T follicular helper cell (primary cell): ENCODE results near the gene ATG4C.

ENCODE experiments used
- DNase-seq: peaks from one replicate; pipeline ENCODE4 v3.0.0-alpha.2; 2020; ENCODE audit warnings: low read depth

The ATG4C gene

DNA sequence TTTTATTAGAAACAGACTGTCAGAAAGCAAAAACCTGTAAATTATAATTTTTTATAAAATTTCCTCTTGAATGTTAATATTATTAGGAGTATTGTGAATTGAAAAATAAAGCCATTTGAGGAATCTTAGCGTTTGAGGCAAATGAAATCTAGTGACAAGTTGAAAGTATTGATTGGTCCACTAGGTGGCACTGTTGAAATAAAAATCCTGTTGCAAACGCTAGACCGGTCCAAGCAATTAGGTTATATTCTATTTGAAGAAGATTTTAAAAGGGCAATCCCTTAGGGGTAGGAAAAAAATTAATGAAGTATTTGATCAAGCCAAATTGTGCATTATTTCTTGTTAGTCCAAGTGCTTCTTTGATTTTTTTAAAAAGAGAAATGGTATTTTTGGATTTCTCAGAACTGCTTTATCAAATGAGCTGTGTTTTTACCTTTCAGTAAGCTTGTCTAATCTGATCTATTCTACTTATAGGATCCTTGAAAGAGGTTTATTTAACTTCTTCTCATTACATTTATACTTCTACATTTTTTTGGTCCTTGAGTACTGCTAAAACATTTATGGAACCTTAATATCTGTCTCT is 57.7 kb downstream of the ATG4C start:
- no peak for DNase-seq

GRCh38 chr1:62844030-62844429 is 60.1 kb downstream of the ATG4C start:
- no peak for DNase-seq

DNA sequence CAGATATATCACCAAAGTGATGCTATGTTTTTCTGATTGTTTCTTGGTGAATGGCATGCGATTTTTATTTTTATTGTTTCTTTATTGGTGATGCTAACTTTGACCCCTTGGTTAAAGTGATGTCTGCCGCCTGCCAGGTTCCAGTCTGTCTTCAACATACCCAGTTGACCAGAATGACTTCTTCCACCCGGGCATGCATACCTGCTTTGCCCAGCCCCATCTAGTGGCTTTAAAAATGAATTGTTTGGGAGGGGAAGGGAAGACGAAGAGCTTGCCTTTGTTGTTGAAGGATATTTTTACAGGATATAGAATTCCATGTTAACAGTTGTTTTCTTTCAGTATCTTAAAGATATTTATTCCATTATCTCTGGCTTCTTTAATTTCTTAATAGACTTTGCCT is 65.1 kb downstream of the ATG4C start:
- DNase-seq: no peak

DNA sequence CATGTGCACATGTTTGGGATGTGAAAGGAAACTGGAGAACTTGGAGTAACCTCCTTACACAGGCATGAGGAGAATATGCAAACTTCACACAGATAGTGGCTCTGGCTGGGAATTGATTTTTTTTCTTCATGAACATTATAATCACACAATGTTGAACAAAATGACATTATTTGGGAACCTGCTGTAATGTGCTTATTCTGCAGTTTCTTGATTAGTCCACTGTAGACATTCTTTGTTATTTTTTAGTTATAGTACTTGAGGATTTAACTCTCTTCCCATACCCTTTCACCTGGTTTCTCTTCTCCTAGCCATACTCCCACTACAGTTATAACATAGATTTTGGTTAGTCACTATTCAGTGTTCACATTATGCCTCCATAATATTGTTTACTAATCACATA is 68.3 kb downstream of the ATG4C start:
- DNase-seq: no peak

- DNase-seq: no peak
Observed at GRCh38 chr1:62856960-62857359, 73.0 kb downstream of the ATG4C start.

DNA sequence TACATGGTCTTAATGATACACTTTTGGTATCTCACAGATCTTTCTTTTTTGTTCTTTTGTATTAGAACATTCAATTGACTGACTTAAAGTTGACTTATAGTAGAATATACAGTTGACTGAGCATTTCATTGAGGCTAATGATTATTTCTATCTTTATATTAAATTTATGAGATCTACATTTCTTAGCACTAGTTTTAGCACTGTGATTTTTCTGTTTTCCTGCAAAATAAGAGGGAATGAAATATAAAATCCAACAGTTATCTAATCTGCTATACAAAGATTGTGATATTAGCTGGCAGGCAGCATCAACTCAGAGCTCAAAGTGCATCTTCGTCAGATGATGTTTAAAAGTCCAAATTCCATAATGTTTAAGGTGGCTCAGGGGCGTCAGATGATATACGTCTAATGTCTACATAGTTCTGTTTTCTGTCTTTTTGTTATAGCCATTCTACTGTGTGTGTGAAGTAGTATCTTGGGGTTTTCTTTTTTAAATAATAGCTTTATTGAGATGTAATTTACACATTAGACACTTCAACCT is 85.4 kb downstream of the ATG4C start:
- DNase-seq: no peak

DNA sequence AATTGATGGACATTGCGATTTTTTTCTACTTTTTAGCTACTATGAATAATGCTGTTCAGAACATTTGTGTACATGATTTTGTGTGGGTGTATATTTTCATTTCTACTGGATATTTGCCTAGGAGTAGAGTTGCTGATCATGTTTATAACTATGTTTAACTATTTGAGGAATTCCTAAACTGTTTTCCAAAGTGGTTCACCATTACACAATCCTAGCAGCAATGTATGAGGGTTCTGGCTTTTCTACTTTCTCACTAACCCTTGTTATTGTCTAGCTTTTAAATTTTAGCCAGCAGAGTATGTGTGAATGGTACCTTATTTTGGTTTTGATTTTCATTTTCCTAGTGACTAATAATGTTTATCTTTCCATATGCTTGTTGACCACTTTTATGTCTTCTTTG is 86.2 kb downstream of the ATG4C start:
- DNase-seq: no peak

- DNase-seq: no peak
Observed at GRCh38 chr1:62875676-62876075, 91.7 kb downstream of the ATG4C start.

GRCh38 chr1:62876535-62876934 is 92.6 kb downstream of the ATG4C start:
- no peak for DNase-seq

DNA sequence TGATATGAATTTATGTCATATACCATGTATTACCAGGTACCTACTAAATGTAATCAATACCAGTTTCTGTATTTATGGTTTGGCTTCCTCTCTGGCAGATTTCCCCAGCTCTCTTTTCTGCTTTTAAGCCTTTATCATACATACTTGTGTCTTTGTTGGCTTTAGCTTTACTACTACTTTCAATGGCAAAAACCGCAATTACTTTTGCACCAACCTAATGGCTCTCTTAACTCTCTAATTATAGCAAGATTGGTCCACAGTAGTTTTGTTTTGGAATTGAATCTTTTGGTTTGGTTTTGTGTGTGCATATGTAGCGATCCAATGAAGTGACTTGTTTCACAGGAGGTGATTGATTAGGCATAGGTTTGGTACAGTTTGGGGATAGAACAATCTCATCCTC is 93.6 kb downstream of the ATG4C start:
- no peak for DNase-seq

- DNase-seq: no peak
Observed at GRCh38 chr1:62879962-62880361, 96.0 kb downstream of the ATG4C start.

DNA sequence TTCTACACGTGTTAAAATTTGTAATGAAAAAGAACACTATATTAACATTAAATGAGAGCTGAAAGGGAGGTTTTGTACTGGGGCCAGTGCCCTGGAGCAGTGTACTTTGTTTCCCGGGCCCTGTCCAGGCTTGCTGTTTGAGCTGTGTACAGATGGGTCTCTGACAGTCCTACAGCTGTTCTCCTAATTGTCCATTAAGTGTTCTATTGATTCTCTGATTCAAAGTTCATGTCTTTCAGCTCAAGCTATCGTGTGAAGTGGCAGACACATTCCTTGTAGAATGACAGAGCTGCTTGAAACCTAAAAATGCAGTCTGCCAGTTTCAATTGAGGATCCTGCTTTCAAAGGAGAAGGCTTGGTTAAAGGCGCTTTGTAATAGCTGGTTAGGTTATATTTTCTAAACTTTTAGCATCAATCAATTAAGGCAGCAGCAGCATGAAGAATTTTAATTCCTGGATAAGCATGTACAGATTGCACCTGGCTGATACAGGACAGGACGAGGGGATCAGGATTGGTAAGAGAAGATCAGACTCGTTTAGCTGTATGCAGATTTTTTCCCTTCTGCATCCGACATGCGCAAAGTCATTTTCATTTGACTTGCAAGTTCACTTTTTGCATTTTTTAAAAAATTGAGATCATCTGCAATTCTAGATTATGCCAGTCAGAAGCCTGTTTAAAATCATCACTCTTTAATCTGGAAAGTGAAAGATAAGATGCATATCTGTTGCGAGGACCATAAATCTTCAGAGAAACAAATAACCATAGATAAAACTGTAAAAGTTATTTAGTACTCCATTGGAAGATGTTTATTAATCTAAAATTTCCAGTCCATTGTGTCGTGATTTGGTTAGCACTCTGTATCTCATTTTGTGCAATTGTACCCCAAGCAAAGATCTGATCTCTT is 98.5 kb downstream of the ATG4C start:
- no peak for DNase-seq

DNA sequence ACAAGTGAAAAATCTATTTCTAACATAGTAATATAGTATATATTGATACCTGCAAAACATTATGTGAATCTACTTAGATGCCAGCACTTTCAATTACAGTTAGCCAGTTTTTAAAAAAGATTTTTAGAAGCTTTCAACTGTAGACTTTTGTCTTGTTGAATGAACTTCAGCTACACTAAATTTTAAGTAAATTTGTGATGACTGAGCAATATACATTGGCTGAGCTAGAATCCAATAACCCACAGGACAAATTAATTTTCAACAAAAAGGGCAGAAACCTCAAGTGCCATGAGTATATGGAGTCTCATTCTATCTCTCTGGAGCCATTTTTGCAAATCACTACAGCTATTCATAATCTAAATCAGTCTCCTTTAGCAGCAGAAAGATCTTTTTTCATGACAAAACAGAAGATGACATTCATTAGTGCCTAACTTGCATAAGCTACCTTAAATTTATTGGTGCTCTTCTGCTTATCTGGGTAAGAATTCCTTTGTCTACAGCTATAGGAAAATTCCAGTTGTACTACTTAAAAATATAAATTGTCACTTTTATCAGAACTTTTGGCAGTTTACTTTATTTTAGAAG is 100.3 kb downstream of the ATG4C start:
- no peak for DNase-seq

DNA sequence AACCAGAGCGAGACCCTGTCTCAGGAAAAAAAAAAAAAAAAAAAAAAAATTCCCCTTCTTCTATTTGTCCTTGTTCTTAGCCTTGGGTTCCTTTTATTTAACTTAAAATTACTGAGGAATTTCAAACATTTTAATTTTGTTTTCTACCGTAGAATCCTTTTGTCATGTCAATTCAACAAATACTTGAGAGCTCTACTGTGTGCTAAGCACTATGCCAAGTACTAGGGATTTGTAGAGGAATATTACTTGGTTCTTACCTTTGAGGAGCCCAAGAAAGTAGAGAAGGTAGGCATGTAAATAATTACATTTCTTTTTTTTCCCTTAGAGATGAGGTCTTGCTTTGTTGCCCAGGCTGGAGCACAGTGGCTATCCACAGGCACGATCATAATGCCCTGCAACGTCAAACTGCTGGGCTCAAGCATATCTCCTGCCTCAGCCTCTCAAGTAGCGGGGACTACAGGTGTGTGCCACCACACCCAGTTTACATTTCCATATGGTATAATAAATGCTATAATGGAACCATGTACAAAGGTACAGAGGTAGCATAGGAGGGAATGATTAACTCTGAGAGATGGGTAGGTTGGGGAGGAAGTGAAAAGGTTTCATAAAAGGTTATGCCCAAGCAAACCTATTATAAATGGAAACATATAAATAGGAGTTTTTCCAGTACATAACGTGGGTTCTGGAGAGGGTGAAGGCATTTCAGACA is 104.0 kb downstream of the ATG4C start:
- no peak for DNase-seq

- DNase-seq: no peak
Observed at GRCh38 chr1:62891956-62892562, 108.1 kb downstream of the ATG4C start.

DNA sequence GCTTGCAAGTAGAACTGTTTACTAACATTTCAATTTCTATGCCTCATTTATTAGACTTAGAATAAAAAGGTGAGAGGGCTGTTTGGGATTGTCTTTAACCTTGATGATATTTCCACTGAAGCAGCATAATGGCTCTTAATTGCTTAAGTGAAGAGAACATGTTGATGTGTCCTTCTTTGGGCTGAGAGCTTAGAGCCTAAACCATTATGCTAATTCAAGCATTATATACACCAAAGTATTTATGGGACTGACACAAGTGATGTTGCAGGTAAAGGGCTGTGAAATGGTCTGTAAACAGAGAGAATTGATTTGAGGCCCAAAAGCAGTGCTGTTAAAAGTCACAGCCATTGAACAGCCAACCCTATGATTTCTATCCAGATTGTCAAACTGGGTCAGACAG is 113.9 kb downstream of the ATG4C start:
- DNase-seq: no peak

GRCh38 chr1:62900566-62900965 is 116.6 kb downstream of the ATG4C start:
- DNase-seq: no peak

- no peak for DNase-seq
Observed at GRCh38 chr1:62901650-62902049, 117.7 kb downstream of the ATG4C start.

DNA sequence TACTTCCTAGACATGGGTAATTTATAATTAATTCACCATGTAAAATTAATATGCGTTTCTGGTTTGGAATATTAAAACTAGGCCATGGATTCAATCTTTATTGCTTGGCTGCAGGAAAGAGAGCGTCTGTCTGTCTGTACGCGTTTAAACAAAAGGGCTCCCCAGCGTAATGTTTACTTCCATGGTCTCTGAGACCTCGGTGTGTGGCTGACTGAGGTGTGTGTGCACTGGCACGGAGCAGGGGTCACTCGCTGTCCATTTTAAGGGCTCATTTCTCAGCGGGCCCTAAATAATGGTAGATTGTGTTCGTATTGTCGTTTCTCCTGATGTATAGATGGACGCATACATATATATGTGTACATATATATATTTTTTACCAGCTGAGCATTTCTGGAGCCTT is 119.6 kb downstream of the ATG4C start:
- DNase-seq: no peak

DNA sequence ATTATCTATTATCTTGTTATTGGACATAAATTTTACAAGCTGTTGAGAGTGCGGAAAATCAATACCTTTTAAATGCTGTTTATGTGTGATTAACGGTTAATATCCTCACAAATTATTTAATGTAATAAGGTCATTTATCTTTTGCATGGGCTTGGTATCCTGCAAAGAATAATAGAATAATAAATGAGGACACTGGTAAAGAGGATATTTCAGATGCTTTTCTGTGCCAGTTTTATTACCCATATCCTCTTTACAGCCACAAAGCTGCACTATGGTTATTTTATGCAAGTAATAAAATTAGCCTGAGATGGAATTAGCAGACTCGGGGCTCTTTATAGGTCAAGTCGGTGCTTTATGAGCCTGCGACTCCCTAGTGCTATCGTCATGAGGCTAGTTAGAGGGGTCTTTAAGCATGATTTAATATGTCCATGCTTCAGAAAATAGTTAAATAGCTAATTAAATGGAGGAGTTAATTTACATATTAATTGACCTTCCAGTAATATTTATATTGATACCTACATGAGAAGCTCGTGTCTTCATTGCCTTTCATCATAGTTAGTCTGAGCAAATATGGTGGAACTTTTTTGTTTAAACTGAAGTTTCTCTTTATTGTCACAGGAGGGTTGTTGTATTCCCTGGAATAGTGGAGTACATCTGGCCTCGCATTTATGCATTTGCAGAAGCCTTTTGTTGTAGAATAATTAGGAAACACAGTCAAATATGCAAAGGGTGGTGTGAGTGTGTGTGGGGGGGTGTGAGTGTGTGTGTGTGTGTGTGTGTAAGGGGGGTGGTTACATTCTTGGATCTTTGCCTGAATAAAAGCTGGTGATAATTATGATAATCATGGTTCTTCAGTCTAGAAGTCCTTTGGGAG is 120.3 kb downstream of the ATG4C start:
- DNase-seq: no peak

DNA sequence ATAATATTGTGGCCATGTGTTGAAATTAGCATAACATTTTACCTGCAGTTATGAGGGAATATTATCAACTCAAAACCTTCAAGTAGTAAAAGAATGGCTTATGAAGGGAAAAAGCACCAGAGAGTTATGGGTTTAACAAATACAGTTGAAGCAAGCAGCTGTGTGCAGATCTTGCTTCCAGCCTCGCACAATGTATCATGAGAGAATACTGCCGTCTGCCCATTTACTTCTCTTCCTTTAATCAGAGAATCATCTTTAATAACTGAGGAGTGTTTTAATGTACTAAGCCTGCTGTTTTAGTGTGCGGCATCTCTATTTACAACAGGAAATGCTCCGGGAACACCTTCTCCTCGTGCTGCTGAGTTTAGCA is 120.9 kb downstream of the ATG4C start:
- no peak for DNase-seq
